ENCODE data around the gene JAK1.
"Not testable (repeated sequence)": the region's sequence is repeated elsewhere in the genome, so short reads cannot be mapped to it uniquely, and the experiment has no call there.

JAK1 gene

GRCh38 chr1:64920941-64921589 is 45.3 kb downstream of the JAK1 start:
- peak; percentile 92 for DNase-seq

- not testable (repeated sequence) for DNase-seq
These were observed 47.2 kb downstream of the JAK1 start for GRCh38 chr1:64919120-64919519.

DNA sequence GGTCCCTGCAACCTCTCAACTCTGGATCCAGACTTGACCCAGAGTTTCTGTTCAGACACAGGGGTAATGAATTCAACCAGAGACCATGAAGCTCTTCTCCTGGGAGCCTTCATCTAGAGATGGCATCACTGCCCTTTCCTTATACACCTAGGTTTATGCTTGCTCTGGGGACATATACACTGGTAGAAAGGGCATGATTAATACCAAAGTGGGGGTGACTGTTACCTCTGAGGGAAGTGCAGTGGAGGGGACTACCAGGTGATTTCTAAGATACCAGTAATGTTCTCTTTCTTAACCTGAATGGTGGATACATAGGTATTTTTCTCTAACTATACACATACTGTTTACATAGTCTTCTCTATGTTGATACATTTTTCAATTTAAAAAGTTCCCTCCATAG is 48.4 kb downstream of the JAK1 start:
- no peak for DNase-seq

GRCh38 chr1:64917328-64917861 is 49.0 kb downstream of the JAK1 start:
- DNase-seq: peak; percentile 100

DNA sequence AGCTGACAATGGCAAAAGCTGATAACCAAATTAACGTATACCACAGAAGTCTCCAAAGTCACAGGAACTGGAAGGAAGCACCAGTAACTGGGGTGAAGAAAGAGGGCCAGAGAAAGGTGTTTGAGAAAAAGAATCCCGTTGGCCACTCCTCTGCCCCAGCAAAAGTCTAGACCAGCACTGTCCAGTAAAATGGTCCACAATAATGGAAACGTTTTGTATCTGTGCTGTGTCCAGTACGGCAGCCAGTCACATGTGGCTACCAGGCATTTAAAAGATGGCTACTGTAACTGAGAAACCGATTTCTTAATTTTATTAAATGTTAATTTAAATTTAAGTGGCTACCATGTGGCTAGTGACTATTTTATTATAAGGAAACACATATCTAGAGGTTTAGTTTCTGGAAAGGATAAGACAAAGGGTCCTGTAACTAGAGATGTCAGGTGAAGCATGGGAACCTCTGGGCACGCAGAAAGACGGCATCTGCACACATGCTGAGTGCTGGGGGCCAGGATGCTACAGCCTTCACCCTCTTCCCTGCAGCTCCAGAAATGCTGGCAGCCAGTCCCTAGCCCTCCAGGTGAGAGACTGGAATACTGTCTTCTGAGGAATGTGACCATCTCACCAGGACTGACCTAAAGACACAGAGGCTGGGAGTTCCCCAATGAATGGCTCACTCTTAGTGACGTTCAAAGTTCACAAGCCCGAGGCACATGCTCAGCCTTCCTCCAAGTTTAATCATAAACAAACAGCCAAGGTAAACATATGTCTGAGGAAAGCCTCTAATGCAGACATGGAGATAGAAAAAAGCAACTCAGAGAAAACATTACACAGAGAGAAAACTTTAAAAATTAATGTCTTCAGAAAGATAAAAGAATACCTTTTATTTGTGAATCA is 50.7 kb downstream of the JAK1 start:
- DNase-seq: peak; percentile 52

GRCh38 chr1:64913361-64914015 is 52.9 kb downstream of the JAK1 start:
- DNase-seq: no peak

DNA sequence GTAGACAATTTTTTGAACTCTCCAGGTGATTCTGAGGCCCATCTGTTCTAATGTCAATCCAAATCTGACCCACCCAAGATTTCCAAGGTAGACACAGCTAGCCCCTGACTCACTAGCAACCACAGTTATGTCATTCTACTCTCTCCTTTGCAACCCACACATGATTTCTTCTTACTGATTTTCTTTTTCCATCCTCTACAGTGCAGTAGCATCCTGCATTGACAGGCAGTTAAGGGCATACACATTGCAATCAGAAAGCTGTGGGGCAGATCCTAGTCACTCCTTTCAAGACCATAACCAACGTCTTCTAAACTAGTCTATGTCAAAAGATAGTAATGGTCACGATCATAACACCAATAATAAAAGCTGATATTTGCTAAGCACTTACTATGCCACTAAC is 54.2 kb downstream of the JAK1 start:
- no peak for DNase-seq

DNA sequence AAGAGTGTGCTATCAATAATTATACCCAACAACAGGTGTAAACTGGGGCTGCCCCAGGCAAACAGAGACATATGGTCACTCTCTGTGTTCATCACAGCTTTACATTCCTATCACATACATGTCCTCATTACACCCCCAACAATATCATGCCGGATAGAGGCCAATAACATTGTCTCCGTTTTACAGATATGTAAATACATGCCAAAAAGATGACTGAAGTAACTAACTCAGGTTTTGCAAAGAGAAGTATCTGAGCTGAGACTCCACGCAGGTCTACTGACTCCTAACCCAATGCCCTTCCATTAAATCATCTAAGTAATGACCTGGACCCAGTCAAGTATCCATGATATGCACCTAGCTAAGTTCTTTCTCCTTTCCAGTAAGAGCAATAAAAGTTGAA is 55.0 kb downstream of the JAK1 start:
- no peak for DNase-seq

- peak; percentile 39 for DNase-seq
These were observed 57.3 kb downstream of the JAK1 start for GRCh38 chr1:64909031-64909430.

DNA sequence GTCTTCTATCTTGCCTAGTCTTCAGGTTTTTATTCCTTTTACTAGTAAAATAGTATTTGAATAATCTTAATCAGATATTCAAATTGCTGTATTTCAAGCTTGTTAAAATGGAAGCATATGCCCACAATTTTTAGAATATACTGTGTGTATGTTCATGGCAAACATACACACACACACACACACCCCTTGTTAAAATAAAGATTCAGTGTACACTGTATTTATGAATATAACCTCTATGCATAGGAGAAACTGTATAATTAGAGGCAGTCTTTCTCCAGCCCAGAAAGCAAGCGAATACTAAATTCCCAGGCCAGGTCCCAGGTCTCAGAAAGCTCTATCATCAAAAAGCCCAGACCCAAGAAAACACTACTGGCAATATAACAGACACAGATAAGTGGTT is 57.8 kb downstream of the JAK1 start:
- no peak for DNase-seq

DNA sequence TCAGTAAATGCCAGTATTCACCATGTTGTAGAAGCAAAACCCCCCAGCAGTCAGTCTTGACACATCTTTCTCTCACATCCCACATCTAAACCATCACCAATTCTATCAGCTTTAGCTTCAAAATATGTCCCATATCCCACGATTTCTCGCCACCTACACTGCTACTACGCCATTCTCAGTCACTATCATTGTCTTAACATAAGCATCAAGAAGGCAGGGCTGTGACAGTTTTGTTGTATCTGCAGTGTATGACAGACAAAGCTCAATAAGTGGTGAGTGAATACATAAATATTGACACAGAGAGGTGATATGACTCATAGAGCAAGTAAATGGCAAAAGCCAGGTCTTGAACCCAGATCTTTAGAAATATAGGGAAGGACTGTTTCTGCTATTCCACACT is 59.9 kb downstream of the JAK1 start:
- no peak for DNase-seq

GRCh38 chr1:64903593-64903992 is 62.8 kb downstream of the JAK1 start:
- DNase-seq: no peak

DNA sequence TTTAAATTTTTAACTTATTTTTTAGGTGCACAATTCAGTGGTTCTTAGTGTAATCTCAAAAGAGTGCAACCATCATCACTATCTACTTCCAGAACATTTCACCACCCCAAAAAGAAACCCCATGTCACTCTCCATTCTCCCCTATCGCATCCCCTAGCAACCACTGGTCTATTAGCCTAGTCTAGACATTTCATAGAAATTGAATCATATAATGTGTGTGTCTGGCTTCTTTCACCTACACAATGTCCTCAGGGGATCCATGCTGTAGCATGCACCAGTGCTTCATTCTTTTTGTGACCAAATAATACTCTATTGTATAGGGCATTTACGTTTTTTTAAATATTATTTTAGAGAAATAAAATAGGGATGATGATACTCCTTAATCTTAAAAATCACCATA is 64.7 kb downstream of the JAK1 start:
- no peak for DNase-seq

- no peak for DNase-seq
These were observed 65.4 kb downstream of the JAK1 start for GRCh38 chr1:64900916-64901315.

DNA sequence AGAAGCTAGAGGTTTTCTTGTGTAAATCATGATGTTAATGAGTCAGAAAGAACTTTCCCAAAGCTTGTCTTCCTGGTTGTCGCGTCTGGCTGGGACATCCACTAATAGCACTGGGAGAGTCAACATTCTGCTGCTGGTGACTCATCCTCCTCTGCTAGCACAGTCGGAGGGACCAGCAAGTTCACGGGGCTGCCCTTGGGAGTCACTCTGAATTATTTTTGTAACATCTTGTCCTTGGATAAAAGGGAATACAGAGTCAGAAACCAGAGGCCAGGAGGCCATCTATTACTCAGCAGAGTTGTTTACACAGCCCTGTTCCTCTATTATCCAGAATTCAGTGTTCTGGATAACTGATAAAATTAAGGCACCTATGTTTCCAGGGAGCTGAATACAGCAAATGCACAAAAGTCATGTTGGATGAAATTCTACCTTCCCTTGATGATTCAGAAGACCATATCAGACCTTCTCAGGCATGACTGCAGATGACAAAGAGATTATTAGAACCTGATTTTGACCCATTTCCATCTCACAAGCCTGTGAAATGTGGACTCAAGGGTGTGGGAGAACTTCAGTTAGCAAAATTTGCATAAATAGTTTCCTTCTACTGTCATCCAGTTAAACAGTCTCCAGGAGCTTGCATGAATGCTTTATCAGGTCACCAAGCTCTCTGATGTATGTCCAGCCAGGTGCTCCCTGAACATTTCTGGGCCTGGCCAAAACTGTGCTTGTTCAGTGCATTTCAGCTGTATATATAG is 68.1 kb downstream of the JAK1 start:
- peak; percentile 96 for DNase-seq

- no peak for DNase-seq
These were observed 69.8 kb downstream of the JAK1 start for GRCh38 chr1:64896551-64896950.

GRCh38 chr1:64895500-64895899 is 70.8 kb downstream of the JAK1 start:
- no peak for DNase-seq

DNA sequence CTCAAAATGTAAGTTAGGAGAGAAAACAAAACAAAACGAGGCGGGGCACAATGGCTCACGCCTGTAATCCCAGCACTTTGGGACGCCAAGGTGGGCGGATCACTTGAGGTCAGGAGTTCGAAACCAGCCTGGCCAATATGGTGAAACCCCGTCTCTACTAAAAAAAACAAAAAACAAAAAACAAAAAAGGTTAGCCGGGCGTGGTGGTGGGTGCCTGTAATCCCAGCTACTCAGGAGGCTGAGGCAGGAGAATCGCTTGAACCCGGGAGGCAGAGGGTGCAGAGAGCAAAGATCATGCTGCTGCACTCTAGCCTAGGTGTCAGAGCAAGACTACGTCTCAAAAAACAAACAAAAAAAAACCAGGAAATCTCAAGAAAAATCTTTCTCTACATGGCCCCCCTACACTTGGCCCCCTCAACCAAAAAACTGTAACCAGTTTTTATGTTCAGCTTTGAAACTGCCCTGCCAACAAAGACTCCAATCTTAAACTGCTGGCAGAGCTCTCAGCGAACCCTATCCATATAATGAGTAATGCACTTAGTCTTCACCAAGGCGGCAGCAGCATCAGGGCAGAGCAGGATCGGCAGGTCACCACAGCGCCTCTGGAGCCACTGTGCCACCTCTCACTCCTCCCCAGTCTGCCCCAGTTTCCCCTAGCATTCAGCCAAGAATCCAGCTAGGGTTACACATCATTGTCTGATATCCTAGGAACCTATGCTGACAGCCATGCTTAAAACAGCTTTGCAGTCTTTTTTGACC is 71.7 kb downstream of the JAK1 start:
- DNase-seq: no peak

DNA sequence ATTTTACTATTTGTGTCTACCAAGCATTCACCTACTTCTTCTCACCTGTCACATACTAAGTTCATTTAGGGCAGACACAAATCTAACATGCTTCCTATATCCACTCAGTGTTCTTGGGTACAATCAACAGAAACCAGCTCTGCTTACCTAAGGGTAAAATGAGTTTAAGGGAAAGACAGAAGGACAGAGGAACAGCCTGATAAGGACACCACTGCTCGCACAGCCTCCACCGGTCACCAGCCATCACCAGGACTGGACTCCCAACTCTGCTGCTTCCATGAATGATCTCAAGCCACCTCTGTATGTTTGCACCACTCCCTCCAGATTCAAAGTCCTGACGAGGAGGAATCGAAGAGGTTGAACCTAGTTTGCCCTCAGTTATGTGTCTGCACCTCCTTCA is 72.4 kb downstream of the JAK1 start:
- DNase-seq: no peak

- DNase-seq: no peak
These were observed 73.5 kb downstream of the JAK1 start for GRCh38 chr1:64892576-64893573.

GRCh38 chr1:64891448-64891825 is 74.9 kb downstream of the JAK1 start:
- DNase-seq: peak; percentile 62

Data from fibroblast of skin of scalp (primary cell).